Endothelial cell of umbilical vein (primary cell): ENCODE measurements around the gene ADAM23. TPM values are rescaled to one million over a fixed set of nuclear protein-coding genes. Genes with fewer than 3 reads are reported as not detected.

Source experiments
- BruUV-seq: library from RNA; stranded (reverse); fragments of 400-500 nt; replicated peaks from 2 replicates; lab custom pipeline; 2021; lab: Mats Ljungman, UMichigan
- CTCF ChIA-PET: fragments of 300-600, 350-600 bp; sonication (Branson Sonifier 250); formaldehyde crosslinking; loops from one replicate; lab custom pipeline; 2021; ENCODE audit warnings: antibody characterized with exemption, inconsistent platforms; lab: Charles Lee
- POLR2A ChIA-PET: fragments of 300-600, 350-600 bp; sonication (Branson Sonifier 250); formaldehyde crosslinking; loops from one replicate; lab custom pipeline; 2021; ENCODE audit warnings: antibody characterized with exemption, inconsistent platforms; lab: Charles Lee
- DNase-seq: peaks from one replicate; pipeline ENCODE4 v3.0.0-alpha.2; 2011; ENCODE audit warnings: low read depth, low spot score
- FAIRE-seq: peaks from 2 replicates; lab custom pipeline; 2011; peaks lifted over from hg19 to GRCh38; lab: Jason Lieb, UNC
- H2AFZ ChIP-seq: 2 replicates; pipeline ENCODE4 v1.6.0; 2012; ENCODE audit warnings: low read depth, low read length, control low read depth, inconsistent platforms
- H3K27ac ChIP-seq: 2 replicates; pipeline ENCODE4 v1.5.1; 2011; ENCODE audit warnings: low read depth, mild to moderate bottlenecking, control low read depth, low read length, moderate library complexity; ENCODE audit not compliant: insufficient read depth
- H3K27me3 ChIP-seq, 2 experiments: 2 replicates each; pipeline versions ENCODE4 v1.6.0 to v1.6.1; 2011; ENCODE audit warnings: low read length in 2 of 2, mixed read lengths in 1 of 2; ENCODE audit not compliant: control insufficient read depth in 2 of 2, insufficient read depth in 2 of 2
- H3K36me3 ChIP-seq, 2 experiments: 2 replicates in 1 of 2; 3 replicates in 1 of 2; pipeline ENCODE4 v1.5.1; 2011; ENCODE audit warnings: low read length in 2 of 2, mild to moderate bottlenecking in 1 of 2, moderate library complexity in 1 of 2; ENCODE audit not compliant: control insufficient read depth in 2 of 2, insufficient read depth in 2 of 2; ENCODE audit errors: extremely low read depth in 1 of 2
- H3K4me1 ChIP-seq: 3 replicates; pipeline ENCODE4 v1.5.1; 2011; ENCODE audit warnings: mild to moderate bottlenecking, low read length; ENCODE audit not compliant: control insufficient read depth, insufficient read depth; ENCODE audit errors: extremely low read depth
- H3K4me2 ChIP-seq: 2 replicates; pipeline ENCODE4 v1.6.1; 2011; ENCODE audit warnings: low read length, control low read depth, mixed read lengths; ENCODE audit not compliant: insufficient read depth
- H3K4me3 ChIP-seq, 3 experiments: fragments of 200-600 bp in 1 of 3; sonication (generic), shearing (Covaris generic) in 1 of 3; replicated peaks in 1 of 3; 2 replicates each; pipeline ENCODE4 v1.5.1; 2011 to 2016; ENCODE audit warnings: control low read depth in 3 of 3, low read length in 3 of 3, mild to moderate bottlenecking in 2 of 3, inconsistent platforms in 1 of 3, low read depth in 1 of 3, moderate library complexity in 1 of 3; ENCODE audit not compliant: insufficient read depth in 1 of 3
- H3K79me2 ChIP-seq: 2 replicates; pipeline ENCODE4 v1.6.0; 2012; ENCODE audit warnings: low read length, inconsistent platforms; ENCODE audit not compliant: control insufficient read depth, insufficient read depth
- H3K9ac ChIP-seq: replicated peaks from 2 replicates; pipeline ENCODE3; 2011; ENCODE audit warnings: low read length, control low read depth; ENCODE audit not compliant: insufficient read depth; ENCODE audit errors: extremely low read depth
- H3K9me1 ChIP-seq: replicated peaks from 3 replicates; pipeline ENCODE4 v1.6.0; 2011; ENCODE audit warnings: mild to moderate bottlenecking, low read length; ENCODE audit not compliant: control insufficient read depth, insufficient read depth; ENCODE audit errors: extremely low read depth
- H3K9me3 ChIP-seq: replicated peaks from 2 replicates; pipeline ENCODE4 v1.5.1; 2012; ENCODE audit warnings: low read length, inconsistent platforms; ENCODE audit not compliant: control insufficient read depth, insufficient read depth
- H4K20me1 ChIP-seq: replicated peaks from 2 replicates; pipeline ENCODE3; 2011; ENCODE audit warnings: mild to moderate bottlenecking, low read length; ENCODE audit not compliant: control insufficient read depth, insufficient read depth; ENCODE audit errors: extremely low read depth
- EZH2 ChIP-seq: IDR thresholded peaks from 2 replicates; pipeline ENCODE4 v1.6.1; 2012; ENCODE audit warnings: borderline replicate concordance, low read depth, mild to moderate bottlenecking, moderate library complexity, low read length, inconsistent platforms; ENCODE audit not compliant: severe bottlenecking
- FOS ChIP-seq: IDR thresholded peaks from 2 replicates; pipeline ENCODE4 v1.6.1; 2011; ENCODE audit warnings: mild to moderate bottlenecking, low read length, moderate library complexity, borderline replicate concordance; ENCODE audit not compliant: insufficient read depth
- GATA2 ChIP-seq: IDR thresholded peaks from 2 replicates; pipeline ENCODE4 v1.7.0; 2011; ENCODE audit warnings: low read depth, mild to moderate bottlenecking, moderate library complexity, mixed read lengths, low read length; ENCODE audit not compliant: insufficient read length, insufficient read depth
- JUN ChIP-seq: IDR thresholded peaks from 2 replicates; pipeline ENCODE4 v1.6.1; 2011; ENCODE audit warnings: borderline replicate concordance, low read depth; ENCODE audit not compliant: insufficient read length, insufficient read depth
- MYC ChIP-seq: IDR thresholded peaks from one replicate; pipeline ENCODE4 v1.6.1; 2011; ENCODE audit warnings: mild to moderate bottlenecking, low read depth, low read length
- POLR2A ChIP-seq: IDR thresholded peaks from 2 replicates; pipeline ENCODE4 v1.6.1; 2012; ENCODE audit warnings: low read depth, mild to moderate bottlenecking, control low read depth, low read length
- POLR2AphosphoS5 ChIP-seq: IDR thresholded peaks from 2 replicates; pipeline ENCODE4 v1.6.1; 2012; ENCODE audit warnings: low read depth, mild to moderate bottlenecking, control low read depth, low read length, moderate library complexity; ENCODE audit not compliant: insufficient read depth
- dilution Hi-C: fragments of 300-500 bp; cut with MboI; formaldehyde crosslinking; loops from one replicate; pipeline ENCODE4 v1.15.0; 2019; ENCODE audit warnings: low sequenced_read_pairs; ENCODE audit not compliant: extremely low pct_ligation_motif_present
- intact Hi-C: fragments of 100-400 bp; cut with micrococcal nuclease; formaldehyde crosslinking; loops from one replicate; pipeline ENCODE4 v1.10.0; 2022
- polyA plus RNA-seq, 4 experiments: library from polyadenylated mRNA; depleted of rRNA in 3 of 4; stranded (reverse) in 3 of 4; unstranded in 1 of 4; fragments of >200 nt; gene quantifications; 2 replicates each; pipeline versions ENCODE4 v1.2.1 to v1.2.3, GENCODE V29; 2011 to 2012; ENCODE audit warnings: missing spikeins in 1 of 4
- total RNA-seq: library from RNA; stranded (reverse); gene quantifications from 2 replicates; pipeline ENCODE4 v1.2.3, GENCODE V29; 2021
- TF ChIP-seq, protein P1 (sequence below), 2 donors: IDR thresholded peaks; 1 replicate in 1 of 2; 2 replicates in 1 of 2; pipeline ENCODE4 v1.5.1; 2011; ENCODE audit warnings: low read length in 2 of 2, mild to moderate bottlenecking in 2 of 2, moderate library complexity in 2 of 2, control low read depth in 1 of 2, inconsistent platforms in 1 of 2, low read depth in 1 of 2; ENCODE audit not compliant: insufficient read depth in 1 of 2; ENCODE audit errors: extremely low read depth in 1 of 2
- TF ChIP-seq, protein P2 (sequence below): IDR thresholded peaks from 2 replicates; pipeline ENCODE4 v1.6.1; 2011; ENCODE audit not compliant: insufficient read depth, insufficient read length

Gene ADAM23
- total and polyA plus RNA-seq, 2 donors (not counting 3 experiments of a cell fraction or from before 2014, with no cell fraction given): 20.6 to 38.5 TPM

DNA sequence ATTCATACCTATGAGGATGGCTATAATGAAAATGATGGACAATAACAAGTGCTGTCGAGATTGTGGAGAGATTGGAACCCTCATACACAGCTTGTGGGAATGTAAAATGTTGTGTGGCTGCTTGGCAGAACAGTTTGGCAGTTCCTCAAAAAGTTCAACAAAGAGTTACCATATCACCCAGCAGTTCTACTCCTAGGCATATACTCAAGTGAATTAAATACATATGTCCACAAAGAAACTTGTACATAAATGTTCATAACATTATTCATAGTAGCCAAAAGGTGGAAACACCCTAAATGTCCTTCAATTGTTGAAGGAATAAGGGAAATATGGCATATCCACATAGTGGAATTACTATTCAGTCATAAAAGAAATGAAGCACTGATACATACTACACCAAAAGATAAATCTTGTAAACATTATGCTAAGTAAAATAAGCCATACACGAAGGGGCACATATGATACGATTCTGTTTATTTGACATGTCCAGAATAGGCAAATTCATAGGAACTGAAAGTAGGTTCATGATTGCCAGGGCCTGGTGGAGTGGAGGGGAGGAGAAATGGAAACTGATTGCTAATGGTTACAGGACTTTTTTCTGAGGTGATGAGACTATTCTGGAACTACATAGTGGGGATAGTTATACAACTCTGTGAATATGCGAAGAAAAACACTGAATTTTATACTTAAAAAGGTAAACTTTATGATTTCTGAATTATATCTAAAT is 92.1 kb downstream of the ADAM23 start:
- Histone ChIP-seq H3K9me1 (no peaks in the 10 kb centered on the region), H3K4me3 (no peak overlapping the region), H3K9me3 (no peaks in the 10 kb centered on the region), H3K36me3 (no peaks in the 10 kb centered on the region), H3K27me3 (no peaks in the 10 kb centered on the region), H2AFZ (no peak overlapping the region), H3K4me1 (no peaks in the 10 kb centered on the region), H3K4me2 (no peak overlapping the region), H3K9ac (no peak overlapping the region), H3K27ac (no peak overlapping the region), H4K20me1 (no peaks in the 10 kb centered on the region), H3K79me2 (no peaks in the 10 kb centered on the region)
- no TSS peak for BruUV-seq
- POLR2A ChIA-PET: no interaction called here
- DNase-seq (no peak), FAIRE-seq (no peak)
- TF ChIP-seq POLR2A (no peak), GATA2 (no peak), POLR2AphosphoS5 (no peak), FOS (no peak), EZH2 (no peak), MYC (no peak), JUN (no peak)
- TF ChIP-seq, protein P1, sequence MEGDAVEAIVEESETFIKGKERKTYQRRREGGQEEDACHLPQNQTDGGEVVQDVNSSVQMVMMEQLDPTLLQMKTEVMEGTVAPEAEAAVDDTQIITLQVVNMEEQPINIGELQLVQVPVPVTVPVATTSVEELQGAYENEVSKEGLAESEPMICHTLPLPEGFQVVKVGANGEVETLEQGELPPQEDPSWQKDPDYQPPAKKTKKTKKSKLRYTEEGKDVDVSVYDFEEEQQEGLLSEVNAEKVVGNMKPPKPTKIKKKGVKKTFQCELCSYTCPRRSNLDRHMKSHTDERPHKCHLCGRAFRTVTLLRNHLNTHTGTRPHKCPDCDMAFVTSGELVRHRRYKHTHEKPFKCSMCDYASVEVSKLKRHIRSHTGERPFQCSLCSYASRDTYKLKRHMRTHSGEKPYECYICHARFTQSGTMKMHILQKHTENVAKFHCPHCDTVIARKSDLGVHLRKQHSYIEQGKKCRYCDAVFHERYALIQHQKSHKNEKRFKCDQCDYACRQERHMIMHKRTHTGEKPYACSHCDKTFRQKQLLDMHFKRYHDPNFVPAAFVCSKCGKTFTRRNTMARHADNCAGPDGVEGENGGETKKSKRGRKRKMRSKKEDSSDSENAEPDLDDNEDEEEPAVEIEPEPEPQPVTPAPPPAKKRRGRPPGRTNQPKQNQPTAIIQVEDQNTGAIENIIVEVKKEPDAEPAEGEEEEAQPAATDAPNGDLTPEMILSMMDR (IDR thresholded peaks at IDR 0.05; ENCODE audit: extremely low read depth in 1 of 2, insufficient read depth in 1 of 2, low read depth in 1 of 2, low read length in 2 of 2): no peak
- TF ChIP-seq, protein P2, sequence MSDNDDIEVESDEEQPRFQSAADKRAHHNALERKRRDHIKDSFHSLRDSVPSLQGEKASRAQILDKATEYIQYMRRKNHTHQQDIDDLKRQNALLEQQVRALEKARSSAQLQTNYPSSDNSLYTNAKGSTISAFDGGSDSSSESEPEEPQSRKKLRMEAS: no peak
- dilution Hi-C loops: no loop called here
- intact Hi-C loops: no loop called here
- CTCF ChIA-PET: no interaction called here
